SK-N-SH (cell line): ENCODE results near the gene MGLL. TPM values are rescaled to one million over a fixed set of nuclear protein-coding genes. Genes with fewer than 3 reads are reported as not detected.

ENCODE experiments used
- CTCF ChIA-PET: fragments of 300-600, 350-600 bp; formaldehyde crosslinking; extraction: SDS; loops from one replicate; lab custom pipeline; 2021; lab: Yijun Ruan, JAX
- POLR2A ChIA-PET: fragments of 350-600 bp; sonication (Branson Sonifier 250); formaldehyde crosslinking; extraction: SDS; loops from one replicate; lab custom pipeline; 2020; ENCODE audit warnings: antibody characterized with exemption, inconsistent platforms; lab: Yijun Ruan, JAX
- DNase-seq: peaks from one replicate; pipeline ENCODE4 v3.0.0; 2012
- H2AFZ ChIP-seq: fragments of 200-600 bp; sonication (generic); 2 replicates; pipeline ENCODE4 v1.8.1; 2016; ENCODE audit warnings: antibody characterized with exemption, mild to moderate bottlenecking, low read depth
- H3F3A ChIP-seq: fragments of 200-600 bp; sonication (generic); replicated peaks from 2 replicates; pipeline ENCODE3; 2016; ENCODE audit warnings: antibody characterized with exemption, mild to moderate bottlenecking; ENCODE audit not compliant: insufficient read depth
- H3K27ac ChIP-seq, 2 experiments: fragments of 200-500 bp in 1 of 2; fragments of 200-600 bp in 1 of 2; sonication (Bioruptor generic) in 1 of 2; sonication (generic), shearing (Covaris generic) in 1 of 2; 2 replicates each; pipeline versions ENCODE4 v1.5.1 to v1.6.1; 2014 to 2016; ENCODE audit warnings: low read depth in 2 of 2, inconsistent platforms in 1 of 2, low read length in 1 of 2, mild to moderate bottlenecking in 1 of 2, mixed read lengths in 1 of 2
- H3K27me3 ChIP-seq: fragments of 200-600 bp; sonication (generic), shearing (Covaris generic); 2 replicates; pipeline ENCODE4 v1.6.1; 2016; ENCODE audit warnings: mixed run types; ENCODE audit not compliant: insufficient read depth
- H3K36me3 ChIP-seq, 2 experiments: fragments of 200-500 bp in 1 of 2; fragments of 200-600 bp in 1 of 2; sonication (Bioruptor generic) in 1 of 2; sonication (generic) in 1 of 2; replicated peaks in 1 of 2; 2 replicates each; pipeline versions ENCODE3 to v1.5.1; 2014 to 2016; ENCODE audit warnings: low read length in 1 of 2, mild to moderate bottlenecking in 1 of 2; ENCODE audit not compliant: insufficient read depth in 2 of 2, control insufficient read depth in 1 of 2
- H3K4me1 ChIP-seq, 2 experiments: fragments of 200-500 bp in 1 of 2; fragments of 200-600 bp in 1 of 2; sonication (Bioruptor generic) in 1 of 2; sonication (generic), shearing (Covaris generic) in 1 of 2; 2 replicates each; pipeline versions ENCODE4 v1.5.1 to v1.6.1; 2014 to 2016; ENCODE audit warnings: low read depth in 1 of 2, low read length in 1 of 2, mixed run types in 1 of 2; ENCODE audit not compliant: insufficient read depth in 2 of 2, control insufficient read depth in 1 of 2
- H3K4me2 ChIP-seq: fragments of 200-600 bp; sonication (generic), shearing (Covaris generic); 2 replicates; pipeline ENCODE4 v1.6.1; 2017; ENCODE audit warnings: mixed run types
- H3K4me3 ChIP-seq, 2 experiments: fragments of 200-500 bp in 1 of 2; fragments of 200-600 bp in 1 of 2; sonication (Bioruptor generic) in 1 of 2; sonication (generic), shearing (Covaris generic) in 1 of 2; 2 replicates each; pipeline versions ENCODE4 v1.5.1 to v1.8.1; 2014 to 2016; ENCODE audit warnings: low read depth in 2 of 2, inconsistent platforms in 1 of 2, low read length in 1 of 2, mild to moderate bottlenecking in 1 of 2, mixed read lengths in 1 of 2, moderate library complexity in 1 of 2
- H3K79me2 ChIP-seq: fragments of 200-600 bp; sonication (generic); 2 replicates; pipeline ENCODE4 v1.8.1; 2017; ENCODE audit warnings: mild to moderate bottlenecking; ENCODE audit not compliant: insufficient read depth
- H3K9ac ChIP-seq: fragments of 200-600 bp; sonication (generic); 2 replicates; pipeline ENCODE4 v1.6.1; 2017; ENCODE audit warnings: mixed run types
- H3K9me2 ChIP-seq: fragments of 200-600 bp; sonication (generic); 2 replicates; pipeline ENCODE4 v1.6.1; 2017; ENCODE audit warnings: mixed run types
- H3K9me3 ChIP-seq: fragments of 200-600 bp; sonication (generic); 2 replicates; pipeline ENCODE4 v1.6.1; 2017; ENCODE audit warnings: mixed run types, mild to moderate bottlenecking, moderate library complexity
- H4K20me1 ChIP-seq: fragments of 200-600 bp; sonication (generic); 2 replicates; pipeline ENCODE4 v1.6.1; 2017; ENCODE audit warnings: mild to moderate bottlenecking, mixed run types; ENCODE audit not compliant: insufficient read depth
- CHD2 ChIP-seq: fragments of 150-350 bp; IDR thresholded peaks from 2 replicates; pipeline ENCODE4 v1.6.1; 2018; ENCODE audit warnings: low read length; ENCODE audit not compliant: partially characterized antibody
- ELF1 ChIP-seq: IDR thresholded peaks from 2 replicates; pipeline ENCODE4 v1.4.0; 2012
- EP300 ChIP-seq, 2 experiments: IDR thresholded peaks; 2 replicates each; pipeline versions ENCODE4 v1.4.0 to v1.6.1; 2012; ENCODE audit warnings: borderline replicate concordance in 1 of 2, low read depth in 1 of 2, low read length in 1 of 2
- FOXJ3 ChIP-seq: sonication (generic); formaldehyde crosslinking; IDR thresholded peaks from 2 replicates; pipeline ENCODE4 v1.5.1; 2020; ENCODE audit warnings: mild to moderate bottlenecking, missing genetic modification reagents
- FOXM1 ChIP-seq: IDR thresholded peaks from 2 replicates; pipeline ENCODE4 v1.4.0; 2012; ENCODE audit warnings: low read depth, mild to moderate bottlenecking
- JUND ChIP-seq: IDR thresholded peaks from 2 replicates; pipeline ENCODE4 v1.4.0; 2012
- MXI1 ChIP-seq: IDR thresholded peaks from 2 replicates; pipeline ENCODE4 v1.6.1; 2012; ENCODE audit warnings: mild to moderate bottlenecking, low read depth, low read length, improper control_type of control experiment
- RAD21 ChIP-seq: IDR thresholded peaks from 2 replicates; pipeline ENCODE4 v1.6.1; 2012; ENCODE audit warnings: mild to moderate bottlenecking, low read length
- RFX5 ChIP-seq: IDR thresholded peaks from 2 replicates; pipeline ENCODE4 v1.6.1; 2012; ENCODE audit warnings: mild to moderate bottlenecking, improper control_type of control experiment, low read length
- TAF1 ChIP-seq: IDR thresholded peaks from 2 replicates; pipeline ENCODE4 v1.6.1; 2012; ENCODE audit warnings: low read depth, mild to moderate bottlenecking, low read length, moderate library complexity, borderline replicate concordance
- TCF12 ChIP-seq: IDR thresholded peaks from 2 replicates; pipeline ENCODE4 v1.4.0; 2012
- WGBS: methylation state at CpG from one replicate; pipeline ENCODE4 v1.1.6; 2017; ENCODE audit warnings: low lambda C conversion rate; 5-methylcytosine and 5-hydroxymethylcytosine counted together
- polyA plus RNA-seq, 3 experiments: library from polyadenylated mRNA; depleted of rRNA; stranded (reverse); fragments of >200 nt; gene quantifications; 2 replicates each; pipeline ENCODE4 v1.2.3, GENCODE V29; 2012
- TF ChIP-seq, protein P1 (sequence below): IDR thresholded peaks from 2 replicates; pipeline ENCODE4 v1.4.0; 2012; ENCODE audit warnings: low read depth
- TF ChIP-seq, protein P2 (sequence below): IDR thresholded peaks from 2 replicates; pipeline ENCODE4 v1.6.1; 2012; ENCODE audit warnings: mild to moderate bottlenecking, low read depth, low read length, moderate library complexity
- TF ChIP-seq, protein P3 (sequence below): fragments of 150-350 bp; IDR thresholded peaks from 2 replicates; pipeline ENCODE4 v1.6.1; 2017; ENCODE audit warnings: antibody characterized with exemption, low read length, low read depth, borderline replicate concordance
- TF ChIP-seq, protein P4 (sequence below): fragments of 200-600 bp; sonication (generic); IDR thresholded peaks from 2 replicates; pipeline ENCODE4 v1.6.1; 2017; ENCODE audit warnings: antibody characterized with exemption, mild to moderate bottlenecking, moderate library complexity

MGLL gene
- polyA plus RNA-seq, 1 of the 3 experiments (the other 2 are of a cell fraction): 2.2 TPM

DNA sequence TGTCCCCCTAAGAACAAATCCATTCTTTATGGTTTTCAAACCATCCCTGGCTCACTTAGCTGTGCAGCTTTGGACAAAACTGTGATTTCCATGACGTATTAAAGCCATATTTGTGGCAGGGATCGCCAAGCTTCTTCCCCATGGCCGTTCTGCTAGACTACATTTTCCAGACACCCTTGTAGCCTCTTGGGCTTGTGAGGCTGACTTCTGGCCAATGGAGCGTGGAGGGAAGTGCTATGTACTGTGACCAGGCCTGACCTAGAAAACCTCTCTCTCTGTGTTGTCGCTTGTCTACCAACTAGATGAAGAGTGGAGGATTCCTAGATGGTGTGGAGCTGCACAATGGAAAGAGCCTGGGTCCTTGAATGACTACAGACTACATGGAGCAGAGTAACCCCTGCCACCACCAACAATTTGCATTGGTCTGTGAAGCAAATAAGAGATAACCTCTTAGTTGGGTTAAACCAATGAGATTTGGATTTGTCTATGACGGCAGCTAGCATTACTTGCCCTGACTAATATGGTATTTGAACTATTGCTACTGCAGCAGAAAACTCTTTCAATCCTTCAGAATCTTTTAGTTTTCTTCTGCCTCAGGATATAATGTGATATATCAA lies 22.1 kb upstream of the MGLL start (continued):
- TF ChIP-seq EP300 (IDR thresholded peaks at IDR 0.05; ENCODE audit: borderline replicate concordance in 1 of 2, low read depth in 1 of 2, low read length in 1 of 2): no peak

DNA sequence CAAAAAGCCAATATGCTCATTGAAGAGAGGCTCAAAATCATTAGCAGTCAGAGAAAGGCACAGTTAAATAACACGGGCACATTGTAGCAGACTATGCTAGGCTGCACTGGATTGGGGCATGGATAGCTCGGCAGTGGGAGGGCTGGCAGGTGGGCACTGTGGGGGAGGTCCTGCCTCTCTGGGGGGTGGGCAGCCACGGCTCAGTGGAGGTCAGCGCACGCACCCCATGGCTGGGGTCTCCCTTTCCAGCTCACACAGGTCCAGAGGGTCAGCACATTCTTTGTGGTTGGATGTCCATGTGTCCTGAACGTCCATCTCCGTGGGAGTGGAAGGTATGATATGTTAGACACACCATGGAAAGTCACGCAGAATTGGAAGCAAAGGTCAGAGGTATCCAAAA lies 18.4 kb upstream of the MGLL start:
- Histone ChIP-seq H3F3A (no peaks in the 10 kb centered on the region), H3K9me3 (no peaks in the 10 kb centered on the region), H3K4me3 (no peak overlapping the region), H3K9me2 (no peaks in the 10 kb centered on the region), H3K4me2 (no peak overlapping the region), H2AFZ (no peak overlapping the region), H3K36me3 (no peaks in the 10 kb centered on the region), H4K20me1 (no peaks in the 10 kb centered on the region), H3K4me1 (no peaks in the 10 kb centered on the region), H3K9ac (no peak overlapping the region), H3K79me2 (no peaks in the 10 kb centered on the region), H3K27me3 (peaks cover 9% of the 10 kb centered on the region; the same call in 1 of the 2 replicates), H3K27ac (no peak overlapping the region)
- no peak for DNase-seq
- TF ChIP-seq MXI1 (no peak), TCF12 (no peak), RAD21 (no peak), TAF1 (no peak), FOXJ3 (CRISPR knock-in tag) (no peak), ELF1 (no peak), CHD2 (no peak), JUND (no peak), RFX5 (no peak), FOXM1 (no peak)
- TF ChIP-seq, protein P1, sequence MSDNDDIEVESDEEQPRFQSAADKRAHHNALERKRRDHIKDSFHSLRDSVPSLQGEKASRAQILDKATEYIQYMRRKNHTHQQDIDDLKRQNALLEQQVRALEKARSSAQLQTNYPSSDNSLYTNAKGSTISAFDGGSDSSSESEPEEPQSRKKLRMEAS: no peak
- TF ChIP-seq, protein P2, sequence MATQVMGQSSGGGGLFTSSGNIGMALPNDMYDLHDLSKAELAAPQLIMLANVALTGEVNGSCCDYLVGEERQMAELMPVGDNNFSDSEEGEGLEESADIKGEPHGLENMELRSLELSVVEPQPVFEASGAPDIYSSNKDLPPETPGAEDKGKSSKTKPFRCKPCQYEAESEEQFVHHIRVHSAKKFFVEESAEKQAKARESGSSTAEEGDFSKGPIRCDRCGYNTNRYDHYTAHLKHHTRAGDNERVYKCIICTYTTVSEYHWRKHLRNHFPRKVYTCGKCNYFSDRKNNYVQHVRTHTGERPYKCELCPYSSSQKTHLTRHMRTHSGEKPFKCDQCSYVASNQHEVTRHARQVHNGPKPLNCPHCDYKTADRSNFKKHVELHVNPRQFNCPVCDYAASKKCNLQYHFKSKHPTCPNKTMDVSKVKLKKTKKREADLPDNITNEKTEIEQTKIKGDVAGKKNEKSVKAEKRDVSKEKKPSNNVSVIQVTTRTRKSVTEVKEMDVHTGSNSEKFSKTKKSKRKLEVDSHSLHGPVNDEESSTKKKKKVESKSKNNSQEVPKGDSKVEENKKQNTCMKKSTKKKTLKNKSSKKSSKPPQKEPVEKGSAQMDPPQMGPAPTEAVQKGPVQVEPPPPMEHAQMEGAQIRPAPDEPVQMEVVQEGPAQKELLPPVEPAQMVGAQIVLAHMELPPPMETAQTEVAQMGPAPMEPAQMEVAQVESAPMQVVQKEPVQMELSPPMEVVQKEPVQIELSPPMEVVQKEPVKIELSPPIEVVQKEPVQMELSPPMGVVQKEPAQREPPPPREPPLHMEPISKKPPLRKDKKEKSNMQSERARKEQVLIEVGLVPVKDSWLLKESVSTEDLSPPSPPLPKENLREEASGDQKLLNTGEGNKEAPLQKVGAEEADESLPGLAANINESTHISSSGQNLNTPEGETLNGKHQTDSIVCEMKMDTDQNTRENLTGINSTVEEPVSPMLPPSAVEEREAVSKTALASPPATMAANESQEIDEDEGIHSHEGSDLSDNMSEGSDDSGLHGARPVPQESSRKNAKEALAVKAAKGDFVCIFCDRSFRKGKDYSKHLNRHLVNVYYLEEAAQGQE: no peak
- TF ChIP-seq, protein P3, sequence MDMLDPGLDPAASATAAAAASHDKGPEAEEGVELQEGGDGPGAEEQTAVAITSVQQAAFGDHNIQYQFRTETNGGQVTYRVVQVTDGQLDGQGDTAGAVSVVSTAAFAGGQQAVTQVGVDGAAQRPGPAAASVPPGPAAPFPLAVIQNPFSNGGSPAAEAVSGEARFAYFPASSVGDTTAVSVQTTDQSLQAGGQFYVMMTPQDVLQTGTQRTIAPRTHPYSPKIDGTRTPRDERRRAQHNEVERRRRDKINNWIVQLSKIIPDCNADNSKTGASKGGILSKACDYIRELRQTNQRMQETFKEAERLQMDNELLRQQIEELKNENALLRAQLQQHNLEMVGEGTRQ: no peak
- TF ChIP-seq, protein P4, sequence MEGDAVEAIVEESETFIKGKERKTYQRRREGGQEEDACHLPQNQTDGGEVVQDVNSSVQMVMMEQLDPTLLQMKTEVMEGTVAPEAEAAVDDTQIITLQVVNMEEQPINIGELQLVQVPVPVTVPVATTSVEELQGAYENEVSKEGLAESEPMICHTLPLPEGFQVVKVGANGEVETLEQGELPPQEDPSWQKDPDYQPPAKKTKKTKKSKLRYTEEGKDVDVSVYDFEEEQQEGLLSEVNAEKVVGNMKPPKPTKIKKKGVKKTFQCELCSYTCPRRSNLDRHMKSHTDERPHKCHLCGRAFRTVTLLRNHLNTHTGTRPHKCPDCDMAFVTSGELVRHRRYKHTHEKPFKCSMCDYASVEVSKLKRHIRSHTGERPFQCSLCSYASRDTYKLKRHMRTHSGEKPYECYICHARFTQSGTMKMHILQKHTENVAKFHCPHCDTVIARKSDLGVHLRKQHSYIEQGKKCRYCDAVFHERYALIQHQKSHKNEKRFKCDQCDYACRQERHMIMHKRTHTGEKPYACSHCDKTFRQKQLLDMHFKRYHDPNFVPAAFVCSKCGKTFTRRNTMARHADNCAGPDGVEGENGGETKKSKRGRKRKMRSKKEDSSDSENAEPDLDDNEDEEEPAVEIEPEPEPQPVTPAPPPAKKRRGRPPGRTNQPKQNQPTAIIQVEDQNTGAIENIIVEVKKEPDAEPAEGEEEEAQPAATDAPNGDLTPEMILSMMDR: no peak
- ChIA-PET POLR2A (no interaction called here), CTCF (interaction anchor here (0.8 kb wide), 1 partner anchor 17 kb away, joined by 3 read pairs; no protein-coding TSS in a partner anchor)
- 52% methylated on average over 8 of the region's 8 CpGs for WGBS
